ENCODE results near the gene ADAMTS16.

Gene ADAMTS16, protein sequence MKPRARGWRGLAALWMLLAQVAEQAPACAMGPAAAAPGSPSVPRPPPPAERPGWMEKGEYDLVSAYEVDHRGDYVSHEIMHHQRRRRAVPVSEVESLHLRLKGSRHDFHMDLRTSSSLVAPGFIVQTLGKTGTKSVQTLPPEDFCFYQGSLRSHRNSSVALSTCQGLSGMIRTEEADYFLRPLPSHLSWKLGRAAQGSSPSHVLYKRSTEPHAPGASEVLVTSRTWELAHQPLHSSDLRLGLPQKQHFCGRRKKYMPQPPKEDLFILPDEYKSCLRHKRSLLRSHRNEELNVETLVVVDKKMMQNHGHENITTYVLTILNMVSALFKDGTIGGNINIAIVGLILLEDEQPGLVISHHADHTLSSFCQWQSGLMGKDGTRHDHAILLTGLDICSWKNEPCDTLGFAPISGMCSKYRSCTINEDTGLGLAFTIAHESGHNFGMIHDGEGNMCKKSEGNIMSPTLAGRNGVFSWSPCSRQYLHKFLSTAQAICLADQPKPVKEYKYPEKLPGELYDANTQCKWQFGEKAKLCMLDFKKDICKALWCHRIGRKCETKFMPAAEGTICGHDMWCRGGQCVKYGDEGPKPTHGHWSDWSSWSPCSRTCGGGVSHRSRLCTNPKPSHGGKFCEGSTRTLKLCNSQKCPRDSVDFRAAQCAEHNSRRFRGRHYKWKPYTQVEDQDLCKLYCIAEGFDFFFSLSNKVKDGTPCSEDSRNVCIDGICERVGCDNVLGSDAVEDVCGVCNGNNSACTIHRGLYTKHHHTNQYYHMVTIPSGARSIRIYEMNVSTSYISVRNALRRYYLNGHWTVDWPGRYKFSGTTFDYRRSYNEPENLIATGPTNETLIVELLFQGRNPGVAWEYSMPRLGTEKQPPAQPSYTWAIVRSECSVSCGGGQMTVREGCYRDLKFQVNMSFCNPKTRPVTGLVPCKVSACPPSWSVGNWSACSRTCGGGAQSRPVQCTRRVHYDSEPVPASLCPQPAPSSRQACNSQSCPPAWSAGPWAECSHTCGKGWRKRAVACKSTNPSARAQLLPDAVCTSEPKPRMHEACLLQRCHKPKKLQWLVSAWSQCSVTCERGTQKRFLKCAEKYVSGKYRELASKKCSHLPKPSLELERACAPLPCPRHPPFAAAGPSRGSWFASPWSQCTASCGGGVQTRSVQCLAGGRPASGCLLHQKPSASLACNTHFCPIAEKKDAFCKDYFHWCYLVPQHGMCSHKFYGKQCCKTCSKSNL

DNA sequence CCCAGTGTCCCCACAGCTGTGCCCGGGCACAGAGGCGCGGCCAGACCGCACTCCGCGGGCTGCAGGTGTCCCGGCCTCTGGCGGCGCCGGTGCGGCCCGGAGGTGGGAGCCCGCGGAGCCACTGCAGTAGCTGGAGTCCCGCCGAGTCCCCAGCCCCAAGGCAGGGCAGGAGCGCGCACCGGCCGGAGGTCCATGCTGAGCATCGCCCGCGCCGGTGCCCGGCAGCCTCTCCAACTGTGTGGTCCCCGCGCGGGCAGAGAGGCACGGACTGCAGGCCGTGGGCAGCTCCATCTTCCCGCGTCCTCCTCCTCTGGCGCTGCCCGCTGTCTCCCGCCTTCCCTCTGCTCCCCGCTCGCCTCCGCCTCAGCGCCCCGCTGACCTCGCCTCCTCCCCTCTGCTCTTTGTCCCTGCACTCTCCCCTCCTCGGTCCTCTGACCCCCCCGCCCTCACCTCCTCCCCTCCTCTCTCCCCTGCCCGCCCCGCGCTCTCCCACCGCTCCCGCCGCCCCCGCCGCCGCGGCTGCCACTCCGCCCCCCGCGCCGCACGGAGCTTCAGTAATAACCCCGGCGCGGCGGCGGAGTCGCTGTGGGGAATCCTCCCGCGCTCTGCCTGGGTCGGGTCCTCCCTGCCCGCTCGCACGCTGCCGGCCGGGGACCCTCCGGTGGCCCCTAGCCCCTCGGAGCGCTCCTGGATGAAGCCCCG lies at the start of gene ADAMTS16:
TSS of gene ADAMTS16 (plus strand) at position 554 of the 702 bp plus-strand sequence. CDS start at position 692, 138 bp downstream.
- Mint-ChIP-seq H3K9me3 (no peaks in the 10 kb centered on the region), H3K27ac (no peak within 1 kb of the TSS), H3K4me3 (no peak within 1 kb of the TSS), H3K4me1 (ENCODE audit: low read depth) (peaks cover 6% of the 10 kb centered on the region), H3K36me3 (ENCODE audit: low read depth) (no peaks in the 10 kb centered on the region), H3K27me3 (peaks cover 25% of the 10 kb centered on the region)

DNA sequence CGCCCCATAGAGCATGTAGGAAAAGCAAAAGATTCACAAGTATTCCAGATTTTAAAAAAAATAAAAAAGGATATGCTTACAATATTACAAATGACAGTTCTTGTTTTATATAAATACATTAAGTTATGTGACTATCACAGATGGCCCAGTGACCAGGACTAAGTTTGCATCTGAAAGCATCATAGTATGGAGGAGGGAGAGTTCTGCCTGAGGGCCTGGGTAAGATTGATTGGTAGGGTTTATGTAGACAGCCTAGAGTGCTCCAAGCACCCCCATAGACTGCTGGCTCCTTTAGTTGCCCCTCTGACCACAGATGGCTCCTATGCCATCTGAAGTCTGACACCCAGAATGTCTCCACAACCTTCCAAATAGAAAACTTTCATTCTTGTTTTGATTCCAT lies 48.0 kb upstream of the ADAMTS16 start:
- Mint-ChIP-seq H3K4me1 (ENCODE audit: low read depth) (no peaks in the 10 kb centered on the region), H3K4me3 (no peak overlapping the region), H3K27ac (no peak overlapping the region), H3K36me3 (ENCODE audit: low read depth) (no peaks in the 10 kb centered on the region), H3K27me3 (peaks cover 3% of the 10 kb centered on the region), H3K9me3 (peaks cover 3% of the 10 kb centered on the region)

DNA sequence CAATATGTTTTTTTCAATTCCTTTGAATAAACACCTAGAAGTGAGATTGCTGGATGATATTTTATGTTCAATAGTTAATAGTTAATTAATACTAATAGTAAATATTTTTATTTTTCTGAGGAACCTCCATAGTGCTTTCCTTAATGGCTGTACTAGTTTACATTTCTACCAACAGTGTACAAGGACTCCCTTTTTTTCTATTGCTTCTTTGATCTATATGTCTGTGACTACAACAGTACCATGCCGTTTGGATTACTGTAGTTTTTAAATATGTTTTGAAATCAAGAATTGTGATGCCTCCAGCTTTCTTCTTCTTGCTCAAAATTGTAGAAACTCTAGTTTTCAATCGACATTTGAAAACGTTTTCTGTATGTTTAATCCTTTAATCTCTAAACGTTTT lies 39.5 kb upstream of the ADAMTS16 start:
- no peaks in the 10 kb centered on the region for H3K27me3 Mint-ChIP-seq
- H3K4me3 Mint-ChIP-seq: no peak overlapping the region
- no peak overlapping the region for H3K27ac Mint-ChIP-seq
- no peaks in the 10 kb centered on the region for H3K4me1 Mint-ChIP-seq (ENCODE audit: low read depth)
- no peaks in the 10 kb centered on the region for H3K36me3 Mint-ChIP-seq (ENCODE audit: low read depth)
- peaks cover 9% of the 10 kb centered on the region for H3K9me3 Mint-ChIP-seq

DNA sequence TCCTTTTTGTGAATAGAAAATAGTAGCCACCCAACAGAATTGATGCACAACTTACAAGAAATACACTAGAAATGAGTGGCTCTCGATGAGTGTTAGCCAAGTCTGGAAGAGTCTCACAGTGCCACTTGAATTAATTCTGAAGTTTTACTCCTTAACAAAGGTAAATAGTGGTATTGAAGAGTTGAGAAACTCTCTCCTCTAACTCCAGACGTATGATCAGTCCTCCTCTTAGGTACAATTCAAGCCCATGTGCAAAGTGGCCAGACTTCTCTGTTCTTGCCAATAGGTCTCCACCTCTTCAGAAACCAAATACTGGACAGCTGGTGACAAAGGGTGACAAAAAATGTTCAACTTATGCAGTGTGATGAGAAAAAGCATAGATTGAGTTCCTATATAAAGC lies 38.5 kb upstream of the ADAMTS16 start:
- Mint-ChIP-seq H3K36me3 (ENCODE audit: low read depth) (no peaks in the 10 kb centered on the region), H3K27ac (no peak overlapping the region), H3K4me3 (no peak overlapping the region), H3K4me1 (ENCODE audit: low read depth) (no peaks in the 10 kb centered on the region), H3K9me3 (peaks cover 9% of the 10 kb centered on the region), H3K27me3 (no peaks in the 10 kb centered on the region)

DNA sequence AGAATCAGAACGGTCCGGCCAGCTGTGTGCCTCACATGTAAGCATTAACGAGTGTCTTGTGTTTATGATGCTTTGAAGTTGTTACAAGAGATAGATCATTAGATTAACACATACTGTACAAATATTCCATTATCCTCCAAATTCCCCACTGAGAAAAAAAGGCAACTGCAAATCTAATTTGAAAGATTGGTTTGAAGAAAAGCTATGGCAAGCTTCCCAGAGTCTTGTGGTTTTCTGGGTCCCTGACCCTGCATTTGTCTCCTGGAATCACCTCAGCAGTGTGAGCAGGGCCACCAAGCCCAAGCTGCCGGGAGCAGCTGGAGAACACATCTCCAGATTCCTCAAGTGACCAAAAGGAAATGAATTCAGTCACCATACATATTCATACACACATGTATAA lies 36.9 kb upstream of the ADAMTS16 start:
- no peak overlapping the region for H3K27ac Mint-ChIP-seq
- H3K36me3 Mint-ChIP-seq (ENCODE audit: low read depth): no peaks in the 10 kb centered on the region
- no peaks in the 10 kb centered on the region for H3K4me1 Mint-ChIP-seq (ENCODE audit: low read depth)
- H3K4me3 Mint-ChIP-seq: no peak overlapping the region
- H3K9me3 Mint-ChIP-seq: peaks cover 9% of the 10 kb centered on the region
- H3K27me3 Mint-ChIP-seq: no peaks in the 10 kb centered on the region

DNA sequence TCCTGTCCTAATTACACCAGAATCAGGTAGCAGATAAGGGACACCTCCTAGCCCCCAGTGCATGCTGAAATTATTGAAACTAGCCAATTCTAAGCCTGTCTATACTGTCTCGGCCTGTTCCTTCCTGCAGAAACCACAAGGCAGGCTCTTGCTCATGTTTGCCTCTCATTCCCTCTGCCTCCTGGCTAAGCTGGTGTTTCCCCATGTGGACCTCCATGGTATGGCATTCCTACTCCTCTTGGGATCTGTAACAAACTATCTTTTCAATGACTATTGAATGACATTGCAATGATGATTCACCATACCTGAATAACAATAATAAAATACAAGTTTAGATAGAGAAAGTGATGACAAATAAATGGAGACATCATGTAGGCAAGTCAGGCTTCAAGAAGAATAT lies 35.6 kb upstream of the ADAMTS16 start:
- Mint-ChIP-seq H3K27ac (no peak overlapping the region), H3K27me3 (no peaks in the 10 kb centered on the region), H3K36me3 (ENCODE audit: low read depth) (no peaks in the 10 kb centered on the region), H3K4me3 (no peak overlapping the region), H3K4me1 (ENCODE audit: low read depth) (no peaks in the 10 kb centered on the region), H3K9me3 (peaks cover 4% of the 10 kb centered on the region)

DNA sequence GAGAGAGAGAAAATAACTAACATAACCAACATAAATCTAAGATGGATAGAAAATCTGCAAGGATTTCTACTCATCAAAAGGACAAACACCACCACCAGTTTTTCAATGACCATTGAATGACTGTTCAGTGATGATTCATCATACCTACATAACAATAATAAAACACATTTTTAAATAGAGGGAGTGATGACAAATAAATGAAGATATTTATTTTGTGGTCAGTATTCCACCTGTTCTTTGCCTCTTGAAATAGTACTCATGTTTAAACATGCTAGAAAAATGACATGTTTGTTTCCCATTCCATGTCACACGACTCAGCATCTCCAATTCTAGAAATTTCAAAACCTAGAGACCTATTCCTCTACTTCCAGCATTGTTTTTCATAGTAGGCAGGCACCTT lies 34.6 kb upstream of the ADAMTS16 start:
- peaks cover 4% of the 10 kb centered on the region for H3K9me3 Mint-ChIP-seq
- H3K4me3 Mint-ChIP-seq: no peak overlapping the region
- no peak overlapping the region for H3K27ac Mint-ChIP-seq
- H3K27me3 Mint-ChIP-seq: no peaks in the 10 kb centered on the region
- H3K4me1 Mint-ChIP-seq (ENCODE audit: low read depth): no peaks in the 10 kb centered on the region
- no peaks in the 10 kb centered on the region for H3K36me3 Mint-ChIP-seq (ENCODE audit: low read depth)

DNA sequence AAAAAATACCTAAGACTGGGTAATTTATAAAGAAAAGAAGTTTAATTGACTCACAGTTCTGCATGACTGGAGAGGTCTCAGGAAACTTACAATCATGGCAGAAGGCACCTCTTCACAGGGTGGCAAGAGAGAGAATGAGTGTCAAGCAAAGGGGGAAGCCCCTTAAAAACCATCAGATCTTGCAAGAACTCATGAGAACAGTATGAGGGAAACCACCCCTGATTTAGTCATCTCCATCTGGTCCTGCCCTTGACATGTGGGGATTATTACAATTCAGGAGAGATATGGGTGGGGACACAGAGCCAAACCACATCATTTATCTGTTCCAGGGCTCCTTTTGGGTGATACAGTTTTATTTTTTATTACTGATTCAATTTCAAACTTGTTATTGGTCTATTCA lies 23.2 kb upstream of the ADAMTS16 start:
- H3K27ac Mint-ChIP-seq: no peak overlapping the region
- H3K4me1 Mint-ChIP-seq (ENCODE audit: low read depth): peaks cover 5% of the 10 kb centered on the region
- H3K9me3 Mint-ChIP-seq: peaks cover 7% of the 10 kb centered on the region
- no peak overlapping the region for H3K4me3 Mint-ChIP-seq
- H3K36me3 Mint-ChIP-seq (ENCODE audit: low read depth): no peaks in the 10 kb centered on the region
- peaks cover 7% of the 10 kb centered on the region for H3K27me3 Mint-ChIP-seq

DNA sequence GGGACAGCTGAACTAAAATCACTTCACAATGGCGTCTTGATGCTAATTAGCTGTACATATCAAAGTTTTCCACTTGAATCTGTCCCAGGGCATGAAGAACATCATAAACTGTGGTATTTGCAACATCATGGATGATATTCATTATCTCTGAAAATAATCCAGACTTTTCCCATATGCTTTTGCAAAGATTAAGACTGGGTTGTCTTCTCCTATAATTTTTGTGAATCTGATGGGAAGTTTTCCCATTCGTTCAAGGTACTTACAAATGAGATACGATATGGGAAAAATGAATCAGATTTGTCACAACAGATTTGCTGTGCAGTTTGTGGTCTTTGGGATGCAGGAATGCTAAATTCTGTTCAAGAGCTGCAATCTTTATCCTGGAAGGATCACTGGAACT lies 17.4 kb upstream of the ADAMTS16 start:
- no peak overlapping the region for H3K4me3 Mint-ChIP-seq
- peaks cover 7% of the 10 kb centered on the region for H3K9me3 Mint-ChIP-seq
- H3K27me3 Mint-ChIP-seq: peaks cover 11% of the 10 kb centered on the region
- H3K4me1 Mint-ChIP-seq (ENCODE audit: low read depth): no peaks in the 10 kb centered on the region
- no peak overlapping the region for H3K27ac Mint-ChIP-seq
- no peaks in the 10 kb centered on the region for H3K36me3 Mint-ChIP-seq (ENCODE audit: low read depth)

DNA sequence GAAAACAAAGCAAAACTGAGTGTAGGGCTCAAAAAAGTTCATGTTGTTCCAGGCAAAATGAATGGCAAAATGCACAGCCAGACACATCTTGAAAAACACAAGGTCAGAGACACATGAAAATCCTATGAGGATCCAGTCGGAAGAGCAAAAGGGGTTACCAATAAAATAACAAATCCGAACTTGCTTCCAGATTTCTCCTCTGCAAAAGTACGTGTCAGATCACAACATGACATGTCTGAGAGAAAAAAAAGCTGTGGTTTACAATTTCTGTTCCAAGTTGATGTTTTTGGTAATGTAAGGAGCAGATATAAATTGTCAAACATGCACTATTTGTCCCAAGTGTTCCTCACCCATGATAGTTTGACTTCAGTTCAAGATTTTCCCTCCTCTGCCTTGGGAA lies 15.9 kb upstream of the ADAMTS16 start:
- Mint-ChIP-seq H3K27me3 (peaks cover 7% of the 10 kb centered on the region), H3K9me3 (peaks cover 4% of the 10 kb centered on the region), H3K4me1 (ENCODE audit: low read depth) (no peaks in the 10 kb centered on the region), H3K27ac (no peak overlapping the region), H3K4me3 (no peak overlapping the region), H3K36me3 (ENCODE audit: low read depth) (no peaks in the 10 kb centered on the region)

DNA sequence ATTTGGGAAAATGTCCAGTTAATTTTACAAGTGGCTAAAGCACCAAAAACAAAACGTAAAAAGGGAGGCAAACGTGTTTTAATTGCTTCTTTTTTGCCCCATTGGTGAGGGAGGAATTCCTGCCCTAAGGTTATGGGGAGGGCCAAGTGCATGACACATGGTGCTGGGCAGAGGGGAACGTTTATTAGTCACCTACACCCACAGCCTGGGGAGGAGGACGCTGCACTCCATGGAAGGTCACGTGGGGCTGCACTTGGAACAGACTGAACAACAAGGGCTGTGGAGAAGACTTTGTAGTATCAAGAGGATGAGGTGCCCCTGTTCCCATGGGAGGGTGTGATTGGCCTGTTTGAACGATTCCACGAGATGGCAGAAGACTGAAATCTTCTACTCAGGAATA lies 13.7 kb upstream of the ADAMTS16 start:
- Mint-ChIP-seq H3K36me3 (ENCODE audit: low read depth) (no peaks in the 10 kb centered on the region), H3K9me3 (no peaks in the 10 kb centered on the region), H3K4me1 (ENCODE audit: low read depth) (no peaks in the 10 kb centered on the region), H3K4me3 (no peak overlapping the region), H3K27me3 (peaks cover 7% of the 10 kb centered on the region), H3K27ac (no peak overlapping the region)

DNA sequence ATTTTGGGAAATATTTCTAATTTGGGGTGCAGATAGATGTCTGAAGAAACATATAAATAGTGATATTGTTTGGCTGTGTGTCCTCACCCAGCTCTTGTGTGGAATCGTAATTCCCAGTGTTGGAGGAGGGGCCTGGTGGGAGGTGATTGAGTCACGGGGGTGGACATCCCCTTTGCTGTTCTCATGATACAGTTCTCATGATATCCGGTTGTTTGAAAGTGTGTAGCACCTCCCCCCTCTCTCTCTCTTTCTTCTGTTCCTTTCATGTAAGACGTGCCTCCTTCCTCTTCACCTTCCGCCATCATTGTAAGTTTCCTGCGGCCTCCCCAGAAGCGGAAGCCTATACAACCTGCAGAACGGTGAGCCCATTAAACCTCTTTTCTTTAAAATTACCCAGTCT lies 11.4 kb upstream of the ADAMTS16 start:
- H3K4me3 Mint-ChIP-seq: no peak overlapping the region
- H3K27me3 Mint-ChIP-seq: peaks cover 3% of the 10 kb centered on the region
- no peaks in the 10 kb centered on the region for H3K4me1 Mint-ChIP-seq (ENCODE audit: low read depth)
- no peak overlapping the region for H3K27ac Mint-ChIP-seq
- H3K9me3 Mint-ChIP-seq: no peaks in the 10 kb centered on the region
- no peaks in the 10 kb centered on the region for H3K36me3 Mint-ChIP-seq (ENCODE audit: low read depth)

DNA sequence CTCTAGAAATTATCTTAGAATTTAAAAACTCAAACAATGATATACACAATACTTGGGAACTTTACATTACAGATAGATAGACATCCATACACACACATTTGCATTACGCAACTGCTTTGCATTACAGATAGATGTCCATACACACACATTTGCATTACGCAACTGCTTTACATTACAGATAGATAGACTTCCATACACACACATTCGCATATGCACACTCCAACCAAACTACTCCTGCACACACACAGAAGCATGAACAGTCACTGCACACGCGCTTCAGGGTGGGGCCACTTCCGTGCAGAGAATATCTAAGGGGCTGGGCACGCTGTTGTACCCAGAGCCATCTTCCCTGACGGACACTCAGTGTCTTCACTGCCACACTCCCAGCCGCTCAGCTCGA lies 7.9 kb upstream of the ADAMTS16 start:
- no peak overlapping the region for H3K4me3 Mint-ChIP-seq
- no peaks in the 10 kb centered on the region for H3K4me1 Mint-ChIP-seq (ENCODE audit: low read depth)

DNA sequence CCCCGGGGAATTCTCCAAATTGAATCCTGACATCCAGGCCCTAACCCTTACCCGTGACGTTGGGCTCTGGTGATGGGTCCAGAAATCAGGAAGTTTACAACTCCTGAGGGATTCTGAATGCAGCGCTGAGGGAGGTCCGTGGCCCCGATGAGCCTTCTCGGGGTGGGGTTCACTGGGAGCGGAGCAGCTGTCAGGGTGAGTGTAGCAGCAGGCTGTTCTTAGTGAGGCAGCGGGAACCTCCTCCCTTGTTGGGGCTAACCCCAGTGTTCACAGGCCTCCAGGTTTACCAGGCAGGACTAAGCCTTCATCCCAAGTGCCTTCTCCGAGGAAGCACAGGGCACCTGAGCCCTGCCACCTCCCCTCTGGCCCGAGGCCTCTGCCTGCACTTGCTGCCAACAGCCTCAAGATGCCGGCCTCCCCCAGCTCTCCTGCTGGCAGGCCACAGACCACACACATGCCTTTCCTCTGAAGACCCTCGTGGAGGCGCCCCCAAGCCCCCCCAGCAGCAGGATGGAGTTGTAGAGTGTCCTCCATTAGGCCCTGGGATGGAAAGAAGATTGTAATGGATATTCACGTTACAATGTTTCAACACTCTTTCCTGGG lies 7.3 kb upstream of the ADAMTS16 start:
- H3K4me3 Mint-ChIP-seq: no peak overlapping the region
- H3K27me3 Mint-ChIP-seq: no peaks in the 10 kb centered on the region
- no peaks in the 10 kb centered on the region for H3K4me1 Mint-ChIP-seq (ENCODE audit: low read depth)
- H3K9me3 Mint-ChIP-seq: no peaks in the 10 kb centered on the region
- H3K36me3 Mint-ChIP-seq (ENCODE audit: low read depth): no peaks in the 10 kb centered on the region
- no peak overlapping the region for H3K27ac Mint-ChIP-seq

More for the DNA sequence above, 7.9 kb upstream of the ADAMTS16 start:
- H3K27me3 Mint-ChIP-seq: no peaks in the 10 kb centered on the region
- H3K27ac Mint-ChIP-seq: no peak overlapping the region
- H3K9me3 Mint-ChIP-seq: no peaks in the 10 kb centered on the region
- no peaks in the 10 kb centered on the region for H3K36me3 Mint-ChIP-seq (ENCODE audit: low read depth)
